ENCODE data around the gene TEAD1. TPM values are rescaled to one million over a fixed set of nuclear protein-coding genes. Genes with fewer than 3 reads are reported as not detected.
A peak's percentile ranks its signal among the peaks of the same experiment; 100 is the strongest.

TEAD1 gene
- total RNA-seq, 2 donors from 2014 or later, result 76.4 to 94.4 TPM

DNA sequence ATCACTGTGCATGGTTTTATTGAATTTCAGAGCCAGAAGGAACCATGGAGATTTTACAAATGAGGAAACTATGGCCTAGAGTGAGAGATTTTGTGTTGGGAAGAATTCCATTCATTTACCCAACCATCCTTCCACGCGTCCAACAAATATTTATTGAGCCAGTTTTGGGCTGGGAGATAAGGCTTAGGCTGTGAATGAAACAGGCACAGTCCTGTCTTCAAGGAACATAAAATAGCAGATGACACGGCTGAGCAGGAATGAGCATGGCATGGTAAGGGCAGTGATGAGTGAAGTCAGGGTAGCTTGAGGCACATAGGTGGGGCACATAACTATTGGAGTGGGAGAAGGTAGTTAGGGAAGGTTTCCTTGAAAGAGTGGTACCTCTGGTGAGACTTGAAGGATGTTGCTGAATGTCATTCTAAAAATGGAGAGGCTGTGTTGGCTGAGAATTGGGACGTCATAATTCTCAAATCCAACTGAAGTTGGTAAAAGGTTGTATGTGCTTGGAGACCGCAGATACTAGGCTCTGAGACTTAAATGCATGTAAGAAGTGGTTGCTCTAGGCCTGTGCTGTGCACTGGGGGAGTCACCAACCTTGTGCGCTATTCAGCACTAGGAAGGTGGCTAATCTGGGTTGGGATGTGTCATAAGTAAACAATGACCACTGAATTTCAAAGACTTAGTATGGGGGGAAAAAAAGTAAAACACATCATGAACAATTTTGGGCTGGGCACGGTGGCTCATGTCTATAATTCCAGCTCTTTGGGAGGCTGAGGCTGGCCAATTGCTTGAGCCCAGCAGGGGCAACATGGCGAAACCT is 51.9 kb downstream of the TEAD1 start:
- H3K9me3 ChIP-seq (ENCODE audit: control insufficient read depth, low read length), result no peaks in the 10 kb centered on the region
- Mint-ChIP-seq H3K27ac (no peak overlapping the region), H3K36me3 (ENCODE audit: low read depth) (peaks cover 2% of the 10 kb centered on the region), H3K27me3 (ENCODE audit: insufficient read depth) (no peaks in the 10 kb centered on the region), H3K4me3 (no peak overlapping the region), H3K4me1 (peaks cover 57% of the 10 kb centered on the region), H3K9me3 (no peaks in the 10 kb centered on the region)
- H3K27me3 ChIP-seq (ENCODE audit: control insufficient read depth, insufficient read depth, low read length, poor library complexity, severe bottlenecking), result no peaks in the 10 kb centered on the region
- peaks cover 12% of the 10 kb centered on the region for H3K36me3 ChIP-seq (ENCODE audit: control insufficient read depth, insufficient read depth, low read length)
- no peak overlapping the region for H3K9ac ChIP-seq (ENCODE audit: extremely low read depth, low read length, poor library complexity, severe bottlenecking)
- WGBS, 2 experiments (ENCODE audit: insufficient coverage in 1 of 2, insufficient read length in 1 of 2), result 94 to 98% methylated on average over 6 to 8 of the region's 8 CpGs
- peaks cover 31% of the 10 kb centered on the region for H3K4me1 ChIP-seq (ENCODE audit: control insufficient read depth, insufficient read depth, low read length)
- TF ChIP-seq, protein P1, sequence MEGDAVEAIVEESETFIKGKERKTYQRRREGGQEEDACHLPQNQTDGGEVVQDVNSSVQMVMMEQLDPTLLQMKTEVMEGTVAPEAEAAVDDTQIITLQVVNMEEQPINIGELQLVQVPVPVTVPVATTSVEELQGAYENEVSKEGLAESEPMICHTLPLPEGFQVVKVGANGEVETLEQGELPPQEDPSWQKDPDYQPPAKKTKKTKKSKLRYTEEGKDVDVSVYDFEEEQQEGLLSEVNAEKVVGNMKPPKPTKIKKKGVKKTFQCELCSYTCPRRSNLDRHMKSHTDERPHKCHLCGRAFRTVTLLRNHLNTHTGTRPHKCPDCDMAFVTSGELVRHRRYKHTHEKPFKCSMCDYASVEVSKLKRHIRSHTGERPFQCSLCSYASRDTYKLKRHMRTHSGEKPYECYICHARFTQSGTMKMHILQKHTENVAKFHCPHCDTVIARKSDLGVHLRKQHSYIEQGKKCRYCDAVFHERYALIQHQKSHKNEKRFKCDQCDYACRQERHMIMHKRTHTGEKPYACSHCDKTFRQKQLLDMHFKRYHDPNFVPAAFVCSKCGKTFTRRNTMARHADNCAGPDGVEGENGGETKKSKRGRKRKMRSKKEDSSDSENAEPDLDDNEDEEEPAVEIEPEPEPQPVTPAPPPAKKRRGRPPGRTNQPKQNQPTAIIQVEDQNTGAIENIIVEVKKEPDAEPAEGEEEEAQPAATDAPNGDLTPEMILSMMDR (conservative IDR thresholded peaks at IDR 0.05), result no peak
- DNase-seq, result peak; percentile 32
- H3K4me3 ChIP-seq (ENCODE audit: low read length), result no peak overlapping the region
- H3K27ac ChIP-seq (ENCODE audit: low read depth, low read length), result no peak overlapping the region

DNA sequence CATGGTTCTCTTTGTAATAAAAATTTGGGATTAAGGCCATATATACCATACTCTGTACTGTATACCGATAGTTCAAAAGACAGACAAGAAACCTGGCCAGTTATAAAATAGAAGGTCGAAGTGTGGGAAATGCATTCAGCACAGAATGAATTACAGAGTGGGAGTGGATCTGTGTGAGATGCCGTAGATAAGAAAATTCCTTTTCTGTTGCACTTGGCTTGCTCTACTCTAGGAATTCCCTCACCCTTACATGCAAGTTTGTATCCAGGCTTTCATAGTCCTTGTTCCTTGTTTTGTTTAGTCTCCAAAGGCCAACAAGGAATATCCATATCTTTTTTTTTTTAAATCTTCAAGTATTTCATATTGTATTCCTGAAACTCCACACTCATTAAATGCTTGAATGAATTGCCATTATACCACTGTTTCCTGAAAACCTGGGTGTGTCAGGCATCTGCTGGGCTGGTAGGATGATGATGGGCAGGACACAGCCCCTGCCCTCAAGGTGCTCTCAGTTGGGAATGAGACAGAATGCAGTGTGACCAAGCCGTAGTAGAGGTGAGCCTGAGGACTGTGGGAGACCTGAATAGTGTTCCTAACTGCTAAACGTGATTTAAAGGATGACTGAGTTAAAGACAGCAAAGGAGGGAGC is 53.5 kb downstream of the TEAD1 start:
- WGBS, 2 experiments (ENCODE audit: insufficient coverage in 1 of 2, insufficient read length in 1 of 2), result 77 to 89% methylated on average over 4 to 5 of the region's 5 CpGs
- H3K4me3 ChIP-seq (ENCODE audit: low read length), result no peak overlapping the region
- H3K9ac ChIP-seq (ENCODE audit: extremely low read depth, low read length, poor library complexity, severe bottlenecking), result no peak overlapping the region
- H3K27ac Mint-ChIP-seq, result peak overlapping the region; percentile 37
- H3K4me3 Mint-ChIP-seq, result no peak overlapping the region
- peaks cover 2% of the 10 kb centered on the region for H3K36me3 Mint-ChIP-seq (ENCODE audit: low read depth)
- peak; percentile 41 for DNase-seq
- peaks cover 8% of the 10 kb centered on the region for H3K36me3 ChIP-seq (ENCODE audit: control insufficient read depth, insufficient read depth, low read length)
- no peaks in the 10 kb centered on the region for H3K9me3 ChIP-seq (ENCODE audit: control insufficient read depth, low read length)
- H3K4me1 Mint-ChIP-seq, result peaks cover 54% of the 10 kb centered on the region
- TF ChIP-seq, protein P1 (conservative IDR thresholded peaks at IDR 0.05), result no peak
- H3K4me1 ChIP-seq (ENCODE audit: control insufficient read depth, insufficient read depth, low read length), result peaks cover 32% of the 10 kb centered on the region
- no peak overlapping the region for H3K27ac ChIP-seq (ENCODE audit: low read depth, low read length)
- H3K9me3 Mint-ChIP-seq, result no peaks in the 10 kb centered on the region
- no peaks in the 10 kb centered on the region for H3K27me3 ChIP-seq (ENCODE audit: control insufficient read depth, insufficient read depth, low read length, poor library complexity, severe bottlenecking)
- H3K27me3 Mint-ChIP-seq (ENCODE audit: insufficient read depth), result no peaks in the 10 kb centered on the region

DNA sequence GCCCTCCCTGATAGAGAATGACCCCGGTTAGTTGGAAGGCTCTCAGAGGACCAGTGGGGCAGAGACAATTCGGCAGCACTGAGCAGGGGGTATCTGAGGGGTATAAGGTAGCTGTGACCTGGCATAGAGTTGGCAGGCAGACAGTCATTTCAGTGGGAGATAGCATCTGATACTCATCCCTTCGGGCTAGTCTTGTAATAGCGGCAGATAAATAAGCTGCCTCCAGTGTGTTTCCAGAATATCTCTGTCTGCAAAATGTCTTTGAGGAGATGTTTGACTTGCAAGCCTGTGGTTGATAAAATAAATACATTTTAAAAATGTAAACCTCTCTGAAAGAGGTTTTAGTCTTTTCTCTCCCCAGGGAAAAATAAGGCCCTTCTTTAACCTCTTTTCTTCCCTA is 54.2 kb downstream of the TEAD1 start:
- H3K4me3 ChIP-seq (ENCODE audit: low read length), result no peak overlapping the region
- H3K27ac Mint-ChIP-seq, result no peak overlapping the region
- H3K9me3 Mint-ChIP-seq, result no peaks in the 10 kb centered on the region
- peaks cover 2% of the 10 kb centered on the region for H3K36me3 Mint-ChIP-seq (ENCODE audit: low read depth)
- no peak overlapping the region for H3K4me3 Mint-ChIP-seq
- H3K36me3 ChIP-seq (ENCODE audit: control insufficient read depth, insufficient read depth, low read length), result peaks cover 6% of the 10 kb centered on the region
- DNase-seq, result peak; percentile 31
- peaks cover 50% of the 10 kb centered on the region for H3K4me1 Mint-ChIP-seq
- no peak overlapping the region for H3K9ac ChIP-seq (ENCODE audit: extremely low read depth, low read length, poor library complexity, severe bottlenecking)
- peaks cover 32% of the 10 kb centered on the region for H3K4me1 ChIP-seq (ENCODE audit: control insufficient read depth, insufficient read depth, low read length)
- no peak overlapping the region for H3K27ac ChIP-seq (ENCODE audit: low read depth, low read length)
- no peaks in the 10 kb centered on the region for H3K27me3 ChIP-seq (ENCODE audit: control insufficient read depth, insufficient read depth, low read length, poor library complexity, severe bottlenecking)
- TF ChIP-seq, protein P1 (conservative IDR thresholded peaks at IDR 0.05), result no peak
- H3K9me3 ChIP-seq (ENCODE audit: control insufficient read depth, low read length), result no peaks in the 10 kb centered on the region
- 95% methylated on average over 3 to 4 of the region's 4 CpGs for WGBS, 2 experiments (ENCODE audit: insufficient coverage in 1 of 2, insufficient read length in 1 of 2)
- H3K27me3 Mint-ChIP-seq (ENCODE audit: insufficient read depth), result no peaks in the 10 kb centered on the region
